Measurements from ENCODE around the gene PRRT2. TPM values are rescaled to one million over a fixed set of nuclear protein-coding genes. Genes with fewer than 3 reads are reported as not detected.

Gene PRRT2
- total RNA-seq, 1 experiment from 2014 or later = 20.5 TPM

DNA sequence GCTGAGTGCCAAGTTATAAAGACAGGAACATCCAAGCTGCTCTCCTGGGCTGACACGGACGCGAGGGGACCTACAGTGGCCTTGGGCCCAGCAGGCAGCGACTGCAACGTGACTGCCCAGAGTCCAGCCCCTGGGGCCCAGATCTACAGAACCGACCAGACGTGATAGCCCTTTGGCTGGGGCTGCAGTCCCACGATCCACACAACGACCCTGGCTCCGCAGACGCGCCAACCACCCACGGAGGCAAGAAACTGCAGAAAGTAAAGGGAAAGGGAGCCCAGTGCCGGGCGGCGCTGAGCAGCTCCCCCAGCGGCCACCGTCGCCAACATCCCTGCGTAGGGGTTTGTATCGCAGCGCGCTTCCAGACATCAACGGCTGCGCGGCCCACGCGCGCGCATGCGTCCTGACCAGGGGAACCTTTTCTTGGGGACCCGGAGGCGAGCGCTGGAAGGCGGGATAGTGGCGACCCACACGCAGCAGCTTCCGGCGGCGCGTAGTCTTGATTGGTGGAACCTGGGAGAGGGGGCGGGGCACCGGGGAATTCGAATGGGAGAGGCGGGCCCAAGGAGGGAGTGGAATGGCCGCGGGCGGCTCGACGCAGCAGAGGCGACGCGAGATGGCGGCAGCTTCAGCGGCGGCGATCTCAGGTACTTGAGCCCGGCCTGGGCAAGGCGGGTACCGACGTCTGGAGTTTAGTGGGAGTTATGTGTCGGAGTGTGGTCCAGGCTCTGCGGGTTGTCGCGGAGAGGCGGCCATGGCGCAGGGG is 21.6 kb upstream of the PRRT2 start, which contains the start of gene KIF22 (continued):
- TF ChIP-seq MXD4 (CRISPR knock-in tag; IDR thresholded peaks at IDR 0.05; ENCODE audit: borderline replicate concordance) (no peak), IRF2 (CRISPR knock-in tag; IDR thresholded peaks at IDR 0.05; ENCODE audit: borderline replicate concordance, low read depth) (no peak), ESRRA (CRISPR knock-in tag; IDR thresholded peaks at IDR 0.05; ENCODE audit: borderline replicate concordance) (no peak), ZNF416 (CRISPR knock-in tag; IDR thresholded peaks at IDR 0.05) (no peak; the same call in 1 of the 2 replicates), ZNF263 (CRISPR knock-in tag; IDR thresholded peaks at IDR 0.05; ENCODE audit: low read depth) (no peak; the same call in 1 of the 2 replicates), RORB (CRISPR knock-in tag; IDR thresholded peaks at IDR 0.05) (no peak), KAT7 (CRISPR knock-in tag; IDR thresholded peaks at IDR 0.05; ENCODE audit: borderline replicate concordance) (peak; percentile 33; the same call in 1 of the 2 replicates), ZNF219 (CRISPR knock-in tag; IDR thresholded peaks at IDR 0.05; ENCODE audit: borderline replicate concordance) (peak; percentile 22; the same call in 1 of the 2 replicates), ZNF396 (CRISPR knock-in tag; IDR thresholded peaks at IDR 0.05; ENCODE audit: borderline replicate concordance) (no peak), ATF1 (CRISPR knock-in tag; IDR thresholded peaks at IDR 0.05) (no peak), MYBL2 (CRISPR knock-in tag; IDR thresholded peaks at IDR 0.05) (peak; percentile 99), OVOL2 (CRISPR knock-in tag; IDR thresholded peaks at IDR 0.05; ENCODE audit: borderline replicate concordance) (no peak), PRRX2 (CRISPR knock-in tag; IDR thresholded peaks at IDR 0.05) (no peak), FOXK1 (CRISPR knock-in tag; IDR thresholded peaks at IDR 0.05) (peak; percentile 50; the same call in 1 of the 2 replicates), FOXP1 (CRISPR knock-in tag; IDR thresholded peaks at IDR 0.05; ENCODE audit: borderline replicate concordance) (no peak), ZNF138 (CRISPR knock-in tag; conservative IDR thresholded peaks at IDR 0.05) (no peak), GRHL2 (CRISPR knock-in tag; IDR thresholded peaks at IDR 0.05; ENCODE audit: insufficient replicate concordance, severe bottlenecking) (no peak), JUN (CRISPR knock-in tag; IDR thresholded peaks at IDR 0.05) (no peak), NR2C2 (CRISPR knock-in tag; IDR thresholded peaks at IDR 0.05) (peak; percentile 37; the same call in 1 of the 2 replicates), SP1 (CRISPR knock-in tag; conservative IDR thresholded peaks at IDR 0.05) (peak; percentile 98), TEAD4 (CRISPR knock-in tag; IDR thresholded peaks at IDR 0.05) (no peak), CBFB (CRISPR knock-in tag; IDR thresholded peaks at IDR 0.05; ENCODE audit: low read depth) (peak; percentile 81; the same call in 1 of the 2 replicates), TEAD1 (CRISPR knock-in tag; IDR thresholded peaks at IDR 0.05) (no peak), ZNF671 (CRISPR knock-in tag; IDR thresholded peaks at IDR 0.05) (no peak), RELA (CRISPR knock-in tag; IDR thresholded peaks at IDR 0.05; ENCODE audit: borderline replicate concordance) (0 out of 2 replicates have a peak, but pooled peaks have one; percentile 42), GTF2I (CRISPR knock-in tag; conservative IDR thresholded peaks at IDR 0.05) (no peak)
- TF ChIP-seq, protein P1, sequence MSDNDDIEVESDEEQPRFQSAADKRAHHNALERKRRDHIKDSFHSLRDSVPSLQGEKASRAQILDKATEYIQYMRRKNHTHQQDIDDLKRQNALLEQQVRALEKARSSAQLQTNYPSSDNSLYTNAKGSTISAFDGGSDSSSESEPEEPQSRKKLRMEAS (CRISPR knock-in tag; IDR thresholded peaks at IDR 0.05) = peak; percentile 87
- TF ChIP-seq, protein P2, sequence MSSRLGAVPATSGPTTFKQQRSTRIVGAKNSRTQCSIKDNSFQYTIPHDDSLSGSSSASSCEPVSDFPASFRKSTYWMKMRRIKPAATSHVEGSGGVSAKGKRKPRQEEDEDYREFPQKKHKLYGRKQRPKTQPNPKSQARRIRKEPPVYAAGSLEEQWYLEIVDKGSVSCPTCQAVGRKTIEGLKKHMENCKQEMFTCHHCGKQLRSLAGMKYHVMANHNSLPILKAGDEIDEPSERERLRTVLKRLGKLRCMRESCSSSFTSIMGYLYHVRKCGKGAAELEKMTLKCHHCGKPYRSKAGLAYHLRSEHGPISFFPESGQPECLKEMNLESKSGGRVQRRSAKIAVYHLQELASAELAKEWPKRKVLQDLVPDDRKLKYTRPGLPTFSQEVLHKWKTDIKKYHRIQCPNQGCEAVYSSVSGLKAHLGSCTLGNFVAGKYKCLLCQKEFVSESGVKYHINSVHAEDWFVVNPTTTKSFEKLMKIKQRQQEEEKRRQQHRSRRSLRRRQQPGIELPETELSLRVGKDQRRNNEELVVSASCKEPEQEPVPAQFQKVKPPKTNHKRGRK (CRISPR knock-in tag; IDR thresholded peaks at IDR 0.05; ENCODE audit: borderline replicate concordance) = no peak
- TF ChIP-seq, protein P3, sequence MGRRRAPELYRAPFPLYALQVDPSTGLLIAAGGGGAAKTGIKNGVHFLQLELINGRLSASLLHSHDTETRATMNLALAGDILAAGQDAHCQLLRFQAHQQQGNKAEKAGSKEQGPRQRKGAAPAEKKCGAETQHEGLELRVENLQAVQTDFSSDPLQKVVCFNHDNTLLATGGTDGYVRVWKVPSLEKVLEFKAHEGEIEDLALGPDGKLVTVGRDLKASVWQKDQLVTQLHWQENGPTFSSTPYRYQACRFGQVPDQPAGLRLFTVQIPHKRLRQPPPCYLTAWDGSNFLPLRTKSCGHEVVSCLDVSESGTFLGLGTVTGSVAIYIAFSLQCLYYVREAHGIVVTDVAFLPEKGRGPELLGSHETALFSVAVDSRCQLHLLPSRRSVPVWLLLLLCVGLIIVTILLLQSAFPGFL (CRISPR knock-in tag; IDR thresholded peaks at IDR 0.05; ENCODE audit: borderline replicate concordance) = peak; percentile 67; the same call in 1 of the 2 replicates
- TF ChIP-seq, protein P4, sequence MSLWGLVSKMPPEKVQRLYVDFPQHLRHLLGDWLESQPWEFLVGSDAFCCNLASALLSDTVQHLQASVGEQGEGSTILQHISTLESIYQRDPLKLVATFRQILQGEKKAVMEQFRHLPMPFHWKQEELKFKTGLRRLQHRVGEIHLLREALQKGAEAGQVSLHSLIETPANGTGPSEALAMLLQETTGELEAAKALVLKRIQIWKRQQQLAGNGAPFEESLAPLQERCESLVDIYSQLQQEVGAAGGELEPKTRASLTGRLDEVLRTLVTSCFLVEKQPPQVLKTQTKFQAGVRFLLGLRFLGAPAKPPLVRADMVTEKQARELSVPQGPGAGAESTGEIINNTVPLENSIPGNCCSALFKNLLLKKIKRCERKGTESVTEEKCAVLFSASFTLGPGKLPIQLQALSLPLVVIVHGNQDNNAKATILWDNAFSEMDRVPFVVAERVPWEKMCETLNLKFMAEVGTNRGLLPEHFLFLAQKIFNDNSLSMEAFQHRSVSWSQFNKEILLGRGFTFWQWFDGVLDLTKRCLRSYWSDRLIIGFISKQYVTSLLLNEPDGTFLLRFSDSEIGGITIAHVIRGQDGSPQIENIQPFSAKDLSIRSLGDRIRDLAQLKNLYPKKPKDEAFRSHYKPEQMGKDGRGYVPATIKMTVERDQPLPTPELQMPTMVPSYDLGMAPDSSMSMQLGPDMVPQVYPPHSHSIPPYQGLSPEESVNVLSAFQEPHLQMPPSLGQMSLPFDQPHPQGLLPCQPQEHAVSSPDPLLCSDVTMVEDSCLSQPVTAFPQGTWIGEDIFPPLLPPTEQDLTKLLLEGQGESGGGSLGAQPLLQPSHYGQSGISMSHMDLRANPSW (CRISPR knock-in tag; conservative IDR thresholded peaks at IDR 0.05; ENCODE audit: low read depth) = no peak
- TF ChIP-seq, protein P5, sequence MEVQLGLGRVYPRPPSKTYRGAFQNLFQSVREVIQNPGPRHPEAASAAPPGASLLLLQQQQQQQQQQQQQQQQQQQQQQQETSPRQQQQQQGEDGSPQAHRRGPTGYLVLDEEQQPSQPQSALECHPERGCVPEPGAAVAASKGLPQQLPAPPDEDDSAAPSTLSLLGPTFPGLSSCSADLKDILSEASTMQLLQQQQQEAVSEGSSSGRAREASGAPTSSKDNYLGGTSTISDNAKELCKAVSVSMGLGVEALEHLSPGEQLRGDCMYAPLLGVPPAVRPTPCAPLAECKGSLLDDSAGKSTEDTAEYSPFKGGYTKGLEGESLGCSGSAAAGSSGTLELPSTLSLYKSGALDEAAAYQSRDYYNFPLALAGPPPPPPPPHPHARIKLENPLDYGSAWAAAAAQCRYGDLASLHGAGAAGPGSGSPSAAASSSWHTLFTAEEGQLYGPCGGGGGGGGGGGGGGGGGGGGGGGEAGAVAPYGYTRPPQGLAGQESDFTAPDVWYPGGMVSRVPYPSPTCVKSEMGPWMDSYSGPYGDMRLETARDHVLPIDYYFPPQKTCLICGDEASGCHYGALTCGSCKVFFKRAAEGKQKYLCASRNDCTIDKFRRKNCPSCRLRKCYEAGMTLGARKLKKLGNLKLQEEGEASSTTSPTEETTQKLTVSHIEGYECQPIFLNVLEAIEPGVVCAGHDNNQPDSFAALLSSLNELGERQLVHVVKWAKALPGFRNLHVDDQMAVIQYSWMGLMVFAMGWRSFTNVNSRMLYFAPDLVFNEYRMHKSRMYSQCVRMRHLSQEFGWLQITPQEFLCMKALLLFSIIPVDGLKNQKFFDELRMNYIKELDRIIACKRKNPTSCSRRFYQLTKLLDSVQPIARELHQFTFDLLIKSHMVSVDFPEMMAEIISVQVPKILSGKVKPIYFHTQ (CRISPR knock-in tag; IDR thresholded peaks at IDR 0.05) = no peak
- TF ChIP-seq, protein P6, sequence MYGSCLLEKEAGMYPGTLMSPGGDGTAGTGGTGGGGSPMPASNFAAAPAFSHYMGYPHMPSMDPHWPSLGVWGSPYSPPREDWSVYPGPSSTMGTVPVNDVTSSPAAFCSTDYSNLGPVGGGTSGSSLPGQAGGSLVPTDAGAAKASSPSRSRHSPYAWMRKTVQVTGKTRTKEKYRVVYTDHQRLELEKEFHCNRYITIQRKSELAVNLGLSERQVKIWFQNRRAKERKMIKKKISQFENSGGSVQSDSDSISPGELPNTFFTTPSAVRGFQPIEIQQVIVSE (CRISPR knock-in tag; IDR thresholded peaks at IDR 0.05; ENCODE audit: borderline replicate concordance) = no peak
